SU-DHL-6 (cell line): ENCODE results near the gene KCNA2.

Source experiments
- EZH2phosphoT487 ChIP-seq: fragments of 200-600 bp; sonication (generic), shearing (Covaris generic); conservative IDR thresholded peaks from 2 replicates; pipeline ENCODE4 v1.6.1; 2018; ENCODE audit warnings: mild to moderate bottlenecking, antibody characterized with exemption, low read length, moderate library complexity, mixed read lengths
- TF ChIP-seq, protein P1 (sequence below): fragments of 200-600 bp; sonication (generic); IDR thresholded peaks from one replicate; pipeline ENCODE4 v1.5.1; 2017; ENCODE audit warnings: antibody characterized with exemption, mild to moderate bottlenecking, low read length, moderate library complexity; ENCODE audit not compliant: insufficient read depth, poor library complexity, severe bottlenecking

DNA sequence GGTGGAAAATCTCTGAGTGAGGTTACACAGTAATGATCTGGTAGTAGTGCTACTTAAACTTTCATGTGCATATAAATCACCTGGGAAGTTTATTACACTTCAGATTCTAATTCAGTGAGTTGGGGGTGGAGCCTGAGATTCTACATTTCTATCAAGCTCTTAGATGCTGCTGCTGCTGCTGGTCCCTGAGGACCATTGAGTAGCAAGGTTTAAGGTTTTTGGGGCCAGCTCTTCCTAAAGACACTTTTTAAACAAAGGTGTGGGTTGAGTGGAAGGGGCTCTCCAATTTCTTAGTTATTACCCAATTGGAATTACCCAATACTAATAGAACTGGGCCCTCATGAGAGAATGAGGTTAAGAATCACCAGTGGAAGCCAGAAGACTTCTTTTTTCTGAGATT, 39.1 kb upstream of the KCNA2 start:
- no peak for TF ChIP-seq EZH2phosphoT487
- TF ChIP-seq, protein P1, sequence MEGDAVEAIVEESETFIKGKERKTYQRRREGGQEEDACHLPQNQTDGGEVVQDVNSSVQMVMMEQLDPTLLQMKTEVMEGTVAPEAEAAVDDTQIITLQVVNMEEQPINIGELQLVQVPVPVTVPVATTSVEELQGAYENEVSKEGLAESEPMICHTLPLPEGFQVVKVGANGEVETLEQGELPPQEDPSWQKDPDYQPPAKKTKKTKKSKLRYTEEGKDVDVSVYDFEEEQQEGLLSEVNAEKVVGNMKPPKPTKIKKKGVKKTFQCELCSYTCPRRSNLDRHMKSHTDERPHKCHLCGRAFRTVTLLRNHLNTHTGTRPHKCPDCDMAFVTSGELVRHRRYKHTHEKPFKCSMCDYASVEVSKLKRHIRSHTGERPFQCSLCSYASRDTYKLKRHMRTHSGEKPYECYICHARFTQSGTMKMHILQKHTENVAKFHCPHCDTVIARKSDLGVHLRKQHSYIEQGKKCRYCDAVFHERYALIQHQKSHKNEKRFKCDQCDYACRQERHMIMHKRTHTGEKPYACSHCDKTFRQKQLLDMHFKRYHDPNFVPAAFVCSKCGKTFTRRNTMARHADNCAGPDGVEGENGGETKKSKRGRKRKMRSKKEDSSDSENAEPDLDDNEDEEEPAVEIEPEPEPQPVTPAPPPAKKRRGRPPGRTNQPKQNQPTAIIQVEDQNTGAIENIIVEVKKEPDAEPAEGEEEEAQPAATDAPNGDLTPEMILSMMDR = no peak
